PC-9 (cell line): Measurements from ENCODE around the gene IQCB1.

Experiments
- CTCF ChIP-seq: fragments of 200-600 bp; sonication (generic); conservative IDR thresholded peaks from 2 replicates; pipeline ENCODE4 v1.6.1; 2017; ENCODE audit warnings: mixed run types, antibody characterized with exemption, mild to moderate bottlenecking, moderate library complexity
- EZH2 ChIP-seq: fragments of 200-600 bp; sonication (generic); IDR thresholded peaks from 2 replicates; pipeline ENCODE4 v1.8.0; 2017; ENCODE audit warnings: antibody characterized with exemption, low read depth

- TF ChIP-seq CTCF = no peak
- no peak for TF ChIP-seq EZH2
These were observed 66.4 kb downstream of the IQCB1 start for GRCh38 chr3:121768452-121768851.
